Iris pigment epithelial cell (primary cell): Measurements from ENCODE around the gene REXO1.
A peak's percentile ranks its signal among the peaks of the same experiment; 100 is the strongest.

Experiments used
- DNase-seq: peaks from one replicate; pipeline ENCODE4 v3.0.0-alpha.2; 2011; ENCODE audit warnings: low read depth

Gene REXO1

DNA sequence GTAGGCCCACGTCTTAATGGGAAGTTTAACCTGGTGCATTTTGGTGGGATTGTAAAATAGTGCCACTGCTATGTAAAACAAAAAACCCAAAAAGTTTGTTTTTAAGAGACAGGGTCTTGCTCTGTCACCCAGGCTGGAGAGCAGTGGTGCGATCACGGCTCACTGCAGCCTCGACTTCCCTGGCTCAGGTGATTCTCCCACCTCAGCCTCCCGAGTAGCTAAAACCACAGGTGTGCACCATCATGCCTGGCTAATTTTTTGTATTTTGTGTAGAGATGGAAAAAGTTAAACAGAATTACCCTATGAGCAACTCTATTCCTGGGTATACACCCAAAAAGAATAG lies 820 bp upstream of the REXO1 start:
- no peak for DNase-seq

- peak; percentile 82 for DNase-seq
These were observed 442 bp downstream of the REXO1 start for GRCh38 chr19:1847684-1848398.

DNA sequence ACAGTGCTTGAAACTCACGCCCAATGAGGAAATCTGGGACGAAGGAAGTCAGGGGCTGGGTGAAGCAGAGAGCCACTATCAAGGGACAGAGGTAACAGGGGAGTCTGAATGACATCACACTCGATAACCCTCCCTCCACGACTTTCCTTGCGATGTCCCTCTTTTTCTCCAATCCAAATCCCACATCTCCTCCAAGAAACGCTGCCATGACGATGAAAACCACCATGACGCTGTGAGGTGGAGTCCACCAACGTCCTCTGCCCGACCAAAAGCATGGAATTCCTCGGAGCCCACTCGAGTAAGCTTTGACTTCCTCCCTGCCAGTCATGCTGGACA lies 967 bp downstream of the REXO1 start:
- no peak for DNase-seq

GRCh38 chr19:1846517-1847204 lies 1.6 kb downstream of the REXO1 start:
- no peak for DNase-seq

DNA sequence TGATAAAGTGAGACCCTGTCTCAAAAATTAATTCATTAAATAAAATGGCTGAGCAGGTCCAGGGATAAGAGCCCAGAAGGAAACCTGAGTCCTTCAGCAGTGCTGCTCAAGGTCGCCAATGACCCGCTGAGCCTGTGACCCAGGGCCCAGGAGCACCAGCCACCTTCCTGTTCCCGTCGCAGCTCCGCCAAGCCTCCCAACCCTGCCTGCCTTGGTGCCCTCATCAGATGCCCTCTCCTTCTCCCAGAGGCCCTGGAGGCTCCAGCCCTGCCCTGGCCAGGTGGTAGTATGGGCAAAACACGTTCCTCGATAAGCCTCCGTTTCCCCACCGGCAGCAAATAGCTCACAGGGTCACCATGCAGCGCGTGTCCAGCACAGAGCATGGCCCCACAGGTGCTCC lies 2.6 kb downstream of the REXO1 start:
- DNase-seq = no peak

DNA sequence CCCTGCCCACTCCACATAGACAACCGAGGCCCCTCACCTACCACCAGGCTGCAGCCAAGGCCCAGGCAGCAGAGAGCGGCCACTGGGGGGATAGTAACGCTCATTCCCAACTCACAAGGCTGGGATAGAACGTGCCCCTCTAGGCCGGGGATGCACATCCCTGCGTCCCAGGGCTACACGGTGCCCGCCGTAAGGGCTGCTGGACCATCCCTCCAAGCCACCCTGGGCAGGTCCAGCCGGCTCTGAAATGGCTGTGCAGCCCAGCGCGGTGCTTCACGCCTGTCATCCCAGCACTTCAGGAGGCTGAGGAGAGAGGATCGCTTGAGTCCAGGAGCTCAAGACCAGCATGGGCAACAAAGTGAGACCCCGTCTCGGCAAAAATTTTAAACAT lies 3.2 kb downstream of the REXO1 start:
- no peak for DNase-seq

DNA sequence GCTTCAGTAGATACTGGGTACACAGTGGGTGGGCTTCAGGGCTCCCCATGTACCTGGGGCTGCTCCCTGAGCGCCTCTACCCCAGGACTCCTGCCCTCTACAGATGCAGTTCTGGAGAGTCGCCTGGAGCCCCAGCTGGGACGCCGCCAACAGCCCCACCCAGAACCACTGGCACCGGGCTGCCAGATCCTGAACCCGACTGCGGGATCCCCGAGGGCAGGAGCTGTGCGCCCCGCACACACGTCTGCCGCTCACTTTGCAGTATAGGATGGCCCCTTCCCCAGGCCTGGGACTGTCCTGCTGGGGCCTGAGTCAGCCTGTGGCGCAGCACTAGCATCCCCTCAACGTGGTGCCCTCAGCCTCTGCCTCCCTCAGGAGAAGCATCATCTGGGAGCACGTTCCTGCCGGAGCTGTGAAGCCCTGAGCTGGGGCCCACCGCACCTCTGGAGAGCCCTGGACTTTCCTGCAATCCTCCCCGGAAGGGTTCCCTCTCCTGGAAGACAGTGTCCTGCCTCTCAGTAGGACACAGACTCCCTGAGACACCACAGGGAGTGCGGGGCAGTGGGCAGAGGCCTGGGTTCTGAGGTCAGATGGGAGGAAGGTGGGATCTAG lies 3.7 kb downstream of the REXO1 start:
- no peak for DNase-seq

DNA sequence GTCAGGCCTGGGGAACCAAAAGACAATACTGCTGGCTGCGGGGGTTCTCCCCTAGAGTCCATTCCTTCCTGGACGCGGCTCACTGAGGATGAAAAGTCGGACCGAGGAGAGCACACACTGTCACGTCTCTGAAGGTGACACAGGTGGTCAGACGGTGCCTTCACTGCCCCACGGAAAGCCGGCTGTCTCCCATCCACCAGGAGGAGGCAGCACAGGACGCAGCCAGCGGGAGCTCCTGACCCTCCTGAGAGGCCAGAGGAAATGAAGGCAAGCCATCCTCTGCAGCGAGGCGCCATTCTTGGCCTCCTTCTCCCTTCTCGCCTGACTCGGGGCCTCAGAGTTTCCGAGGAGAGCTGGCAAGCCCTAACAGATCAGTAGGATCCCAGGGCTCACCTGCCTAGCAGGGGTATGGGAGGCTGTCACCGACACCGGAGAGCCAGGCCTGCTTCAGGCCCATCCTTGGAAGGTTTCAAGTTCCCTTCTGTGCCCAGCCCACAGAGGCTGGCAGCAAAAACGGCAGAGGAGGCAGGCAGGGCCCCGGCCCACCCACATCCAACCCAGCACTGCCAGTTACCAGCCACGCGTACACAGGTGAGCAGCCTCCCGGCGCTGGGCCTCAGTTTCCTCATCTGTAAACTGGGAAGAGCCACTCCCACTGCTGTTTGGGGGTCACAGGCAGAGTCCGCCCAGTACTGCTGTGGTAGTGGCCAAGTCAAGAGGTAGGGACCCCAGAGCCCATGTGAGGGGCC lies 4.5 kb downstream of the REXO1 start:
- no peak for DNase-seq

- no peak for DNase-seq
These were observed 5.2 kb downstream of the REXO1 start for GRCh38 chr19:1843116-1843515.

DNA sequence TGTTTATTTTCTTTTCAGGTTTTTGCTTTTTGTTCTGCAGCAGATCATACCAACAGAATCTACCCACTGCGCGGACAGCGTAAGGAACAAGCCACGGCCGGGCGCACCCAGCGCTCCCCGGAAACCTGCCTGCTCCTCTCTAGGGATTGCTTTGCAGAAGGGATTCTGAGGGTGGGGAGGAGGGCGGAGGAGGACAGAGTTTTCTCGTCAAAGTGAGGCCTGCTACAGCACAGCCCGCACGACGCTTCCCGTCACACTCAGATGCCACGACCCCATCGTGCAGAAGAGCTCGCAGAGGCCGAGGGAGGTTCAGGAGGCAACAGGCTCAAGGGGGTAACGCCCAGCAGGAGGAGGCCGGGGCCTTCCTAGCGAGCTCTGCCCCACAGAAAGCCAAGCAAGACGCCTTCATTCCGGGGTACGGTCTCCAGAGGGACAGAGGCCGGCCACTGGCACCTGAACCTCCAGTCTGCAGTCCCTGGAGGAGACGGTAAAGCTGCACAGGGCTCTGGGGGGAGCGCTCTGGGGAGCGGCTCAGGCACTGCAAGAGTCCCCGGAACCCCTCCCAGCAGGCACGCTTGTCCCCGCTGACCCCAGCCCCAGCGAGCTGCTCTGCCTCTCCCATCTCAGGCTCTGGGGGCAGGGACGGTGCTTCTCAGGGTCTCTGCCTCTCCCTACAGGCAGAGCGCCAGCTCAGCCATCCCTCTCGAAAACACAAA lies 6.9 kb downstream of the REXO1 start:
- DNase-seq = no peak

- no peak for DNase-seq
These were observed 7.7 kb downstream of the REXO1 start for GRCh38 chr19:1840541-1841115.

DNA sequence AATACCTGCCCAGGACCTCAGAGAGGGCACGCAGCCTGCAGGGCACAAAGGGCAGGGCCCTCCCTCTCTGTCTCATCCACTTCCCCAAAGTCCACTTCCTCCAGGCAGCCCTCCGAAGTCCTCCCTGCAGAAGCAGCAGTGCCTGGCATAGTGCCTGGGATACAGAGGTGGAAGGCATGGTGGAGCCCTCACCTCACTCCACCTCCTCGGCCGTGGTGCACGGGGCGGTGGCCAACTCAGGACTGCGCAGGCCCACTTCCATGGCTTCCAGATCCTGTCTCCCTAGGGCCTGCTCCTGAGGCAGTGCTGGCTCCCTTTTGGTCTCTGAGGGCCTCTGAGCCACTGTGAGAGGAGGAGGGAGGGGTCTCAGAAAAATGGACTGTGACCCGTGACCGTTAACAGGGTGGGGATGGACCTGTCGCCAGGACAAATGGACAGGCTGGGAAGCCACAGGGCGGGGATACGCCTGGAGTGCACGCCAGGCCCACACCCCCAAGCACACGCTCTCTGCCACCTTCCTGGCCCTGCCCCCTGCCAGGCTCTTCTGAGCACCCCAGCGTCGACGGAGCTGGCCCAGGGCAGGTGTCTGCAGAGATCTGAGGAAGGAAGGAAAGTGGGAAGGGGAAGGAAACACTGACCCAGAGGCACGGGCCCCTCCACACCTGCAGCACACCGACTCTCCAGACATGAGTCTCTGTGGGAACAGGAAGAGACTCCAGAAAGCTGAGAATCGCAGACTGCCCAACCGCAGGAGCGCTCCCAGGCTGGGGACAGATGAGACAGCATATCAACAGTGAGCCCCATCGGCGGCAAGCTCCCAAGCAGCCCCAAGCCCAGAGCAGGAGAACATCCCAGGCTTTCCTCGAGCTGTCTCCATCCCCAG lies 8.4 kb downstream of the REXO1 start:
- DNase-seq = no peak

- DNase-seq = no peak
These were observed 10.6 kb downstream of the REXO1 start for GRCh38 chr19:1837625-1838105.

GRCh38 chr19:1837222-1837565 lies 11.1 kb downstream of the REXO1 start:
- DNase-seq = no peak

DNA sequence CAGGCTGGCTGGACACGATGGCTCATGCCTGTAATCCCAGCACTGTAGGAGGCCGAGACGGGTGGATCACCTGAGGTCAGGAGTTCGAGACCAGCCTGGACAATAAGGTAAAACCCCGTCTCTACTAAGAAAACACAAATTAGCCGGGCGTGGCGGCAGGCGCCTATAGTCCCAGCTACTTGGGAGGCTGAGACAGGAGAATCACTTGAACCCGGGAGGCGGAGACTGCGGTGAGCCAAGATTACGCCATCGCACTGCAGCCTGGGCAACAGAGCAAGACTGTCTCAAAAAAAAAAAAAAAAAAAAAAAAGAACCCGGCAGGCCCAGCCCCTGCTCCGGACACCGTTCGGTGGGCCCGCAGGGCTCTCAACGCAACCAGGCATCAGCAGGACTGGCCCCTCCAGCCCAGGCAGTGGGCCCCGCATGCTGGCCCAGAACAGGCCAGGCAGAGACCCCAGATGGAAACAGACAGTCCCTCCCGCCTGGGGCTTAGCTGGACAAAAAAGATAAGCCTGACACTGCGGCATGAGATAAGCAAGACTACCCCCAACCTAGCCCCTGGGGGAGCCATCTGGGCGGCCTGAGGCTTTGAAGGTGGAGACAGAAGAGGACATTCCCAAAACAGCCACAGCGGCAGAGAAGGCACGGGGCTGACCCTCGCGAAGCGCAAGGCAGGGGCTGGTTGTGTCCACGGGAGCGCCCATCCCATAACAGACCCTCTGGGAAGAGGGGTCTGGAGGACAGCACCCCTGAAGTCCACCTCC lies 11.6 kb downstream of the REXO1 start:
- DNase-seq = no peak

DNA sequence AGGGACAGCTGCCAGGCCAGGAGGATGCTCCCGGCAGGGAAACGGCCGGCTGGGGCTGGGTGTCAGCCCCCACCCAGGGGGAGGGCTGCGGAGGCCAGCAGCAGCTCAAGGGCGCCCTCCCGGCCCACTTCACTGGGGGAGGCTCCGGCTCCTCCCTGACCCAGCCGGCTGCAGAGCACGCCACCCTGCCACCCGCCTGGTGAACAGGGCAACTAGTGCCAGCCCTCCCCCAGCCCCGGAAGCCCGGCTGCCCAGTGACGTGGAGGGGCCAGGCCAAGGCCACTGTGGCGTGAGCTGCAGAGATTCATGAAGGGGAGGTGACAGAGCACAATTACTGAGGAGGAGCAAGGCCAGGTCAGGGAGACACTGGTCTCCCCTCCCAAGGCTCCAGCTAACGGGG lies 14.7 kb downstream of the REXO1 start:
- no peak for DNase-seq

DNA sequence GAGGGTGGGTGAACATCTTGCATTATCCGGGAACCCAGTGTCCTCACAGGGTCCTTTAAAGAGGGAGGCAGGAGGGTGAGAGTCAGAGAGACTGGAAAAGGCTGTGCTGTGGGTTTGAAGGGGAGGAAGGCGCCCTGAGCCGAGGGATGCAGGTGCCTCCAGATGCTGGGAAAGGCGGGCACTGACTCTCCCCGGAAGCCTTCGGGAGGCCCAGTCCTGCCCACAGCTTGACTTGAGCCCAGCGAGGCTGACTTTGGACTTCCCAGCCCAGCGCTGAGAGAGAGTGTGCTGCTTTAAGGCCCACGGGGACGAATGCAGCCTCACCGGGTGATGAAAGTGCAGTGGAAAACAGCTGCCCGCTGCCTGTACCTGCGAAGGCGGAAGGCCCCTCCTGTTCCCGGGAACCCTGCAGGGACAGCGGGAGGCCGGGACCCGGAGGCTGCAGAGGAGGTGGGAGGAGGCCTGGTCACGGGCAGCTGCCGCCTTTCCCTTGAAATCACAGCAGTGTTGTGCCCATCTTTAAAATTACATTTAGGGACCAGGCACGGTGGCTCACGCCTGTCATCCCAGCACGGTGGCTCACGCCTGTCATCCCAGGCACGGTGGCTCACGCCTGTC lies 16.1 kb downstream of the REXO1 start:
- no peak for DNase-seq

DNA sequence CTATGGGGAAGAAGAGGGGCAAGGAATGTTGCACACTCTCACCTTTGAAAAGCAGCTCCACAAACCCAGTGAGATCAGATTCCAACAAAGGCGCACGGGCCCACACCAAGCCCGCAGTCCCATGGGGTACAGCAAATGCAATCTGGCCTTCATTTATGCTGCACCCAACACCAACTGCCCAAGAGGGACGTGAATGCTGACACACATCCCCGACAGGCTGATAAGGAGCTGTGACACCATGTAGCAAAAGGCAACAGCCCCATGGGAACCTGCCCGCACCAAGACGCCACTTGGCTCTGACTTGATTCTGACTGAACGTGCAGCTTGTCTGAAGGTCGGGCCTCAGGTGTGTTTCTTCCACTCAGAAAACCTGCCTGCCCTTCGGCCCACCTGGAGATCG lies 17.3 kb downstream of the REXO1 start:
- no peak for DNase-seq

- no peak for DNase-seq
These were observed 17.7 kb downstream of the REXO1 start for GRCh38 chr19:1830568-1830967.

GRCh38 chr19:1829958-1830357 lies 18.3 kb downstream of the REXO1 start:
- DNase-seq = no peak
